Ovary (tissue), 3 donors: ENCODE results near the gene SLC13A4.
"Not testable (repeated sequence)": the region's sequence is repeated elsewhere in the genome, so short reads cannot be mapped to it uniquely, and the experiment has no call there.

Experiments used
- CTCF ChIP-seq, 3 donors: fragments of 450-650 bp in 2 of 3; fragments of 200-600 bp in 1 of 3; IDR thresholded peaks; one replicate each; pipeline versions ENCODE4 v1.5.1 to v1.8.0; 2016 to 2022; ENCODE audit warnings: antibody characterized with exemption in 3 of 3, mild to moderate bottlenecking in 1 of 3
- EP300 ChIP-seq: sonication (generic); formaldehyde crosslinking; IDR thresholded peaks from one replicate; pipeline ENCODE4 v1.6.1; 2017; ENCODE audit warnings: antibody characterized with exemption
- POLR2A ChIP-seq: fragments of 450-650 bp; IDR thresholded peaks from one replicate; pipeline ENCODE4 v1.6.1; 2017; ENCODE audit warnings: antibody characterized with exemption, mild to moderate bottlenecking, moderate library complexity
- donor health status: DM: no; HTN: no; CAD: no.

GRCh38 chr7:135775915-135776314 is 47.9 kb upstream of the SLC13A4 start:
- not testable (repeated sequence) for TF ChIP-seq POLR2A; EP300; CTCF (IDR thresholded peaks at IDR 0.05)
